Endothelial cell (in vitro differentiated cells): ENCODE results near the gene CAPN12. TPM values are rescaled to one million over a fixed set of nuclear protein-coding genes. Genes with fewer than 3 reads are reported as not detected.

Experiments
- DNase-seq: peaks from one replicate; pipeline ENCODE4 v3.0.0; 2021; ENCODE audit warnings: low spot score
- H3K27ac Mint-ChIP-seq: one replicate; pipeline ENCODE4 v1.8.0; 2021; ENCODE audit warnings: mixed read lengths, inconsistent platforms; ENCODE audit not compliant: unreplicated experiment
- H3K27me3 Mint-ChIP-seq: one replicate; pipeline ENCODE4 v1.8.0; 2021; ENCODE audit warnings: mild to moderate bottlenecking, moderate library complexity, mixed read lengths, inconsistent platforms; ENCODE audit not compliant: unreplicated experiment
- H3K36me3 Mint-ChIP-seq: one replicate; pipeline ENCODE4 v1.8.0; 2021; ENCODE audit warnings: mild to moderate bottlenecking, low read depth, mixed read lengths, inconsistent platforms; ENCODE audit not compliant: unreplicated experiment
- H3K4me1 Mint-ChIP-seq: one replicate; pipeline ENCODE4 v1.8.0; 2021; ENCODE audit warnings: mild to moderate bottlenecking, mixed read lengths, inconsistent platforms; ENCODE audit not compliant: unreplicated experiment
- H3K4me3 Mint-ChIP-seq: one replicate; pipeline ENCODE4 v1.8.0; 2021; ENCODE audit warnings: mild to moderate bottlenecking, mixed read lengths, inconsistent platforms; ENCODE audit not compliant: unreplicated experiment
- H3K9me3 Mint-ChIP-seq: one replicate; pipeline ENCODE4 v1.8.0; 2021; ENCODE audit warnings: mixed read lengths, inconsistent platforms; ENCODE audit not compliant: unreplicated experiment
- CTCF ChIP-seq: fragments of 200-600 bp; sonication (generic); IDR thresholded peaks from one replicate; pipeline ENCODE4 v1.5.0; 2021; ENCODE audit warnings: antibody characterized with exemption; ENCODE audit not compliant: unreplicated experiment
- total RNA-seq: library from RNA; stranded (reverse); fragmentation: NEBNext Ultra II Directional; extraction: Animal tissue kit (Norgen Biotek cat#: 25700); gene quantifications from one replicate; pipeline ENCODE4 v1.2.1, GENCODE V29; 2021; ENCODE audit not compliant: unreplicated experiment

Gene CAPN12
- total RNA-seq, 1 donor from 2014 or later: 2.9 TPM

DNA sequence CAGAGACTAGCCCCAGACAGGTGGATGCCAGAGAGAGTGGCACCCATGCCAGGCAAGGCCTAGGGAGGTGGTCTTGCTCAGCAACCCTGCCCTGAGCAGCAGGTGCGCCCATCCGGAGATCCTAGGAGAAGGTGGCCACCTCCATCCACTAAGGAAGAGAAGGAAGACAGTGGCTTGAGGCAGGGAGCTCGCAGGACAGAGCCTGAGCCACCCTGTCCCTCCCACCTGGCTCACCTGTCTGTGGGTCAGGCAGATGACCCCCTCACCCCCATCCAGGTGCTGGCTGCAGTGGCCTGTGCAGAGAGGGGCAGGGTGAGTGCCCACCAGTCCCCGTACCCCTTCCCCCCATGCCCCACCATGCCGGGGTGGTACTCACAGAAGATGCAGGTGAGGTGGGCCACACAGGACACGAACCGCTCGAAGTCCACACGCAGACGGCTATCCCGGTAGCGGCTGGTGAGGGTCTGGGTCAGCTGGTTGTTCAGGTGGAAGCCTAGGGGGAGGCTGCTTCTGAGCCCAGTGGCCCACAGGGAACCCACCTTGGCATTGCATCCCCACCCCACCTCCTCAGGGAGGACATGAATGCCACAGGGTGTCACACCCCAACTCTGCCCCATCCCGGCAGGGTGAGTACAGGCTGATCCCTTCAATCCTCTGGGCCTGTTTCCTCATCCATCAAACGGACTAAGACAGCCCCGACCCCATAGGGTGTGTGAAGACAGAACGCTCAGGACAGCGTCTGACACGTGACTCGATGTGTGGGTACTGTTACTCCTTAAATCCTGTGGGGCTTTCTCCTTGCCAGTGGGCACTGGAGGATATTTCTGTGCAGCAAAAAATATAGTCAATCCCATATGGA lies 13.3 kb downstream of the CAPN12 start:
- Mint-ChIP-seq H3K9me3 (no peaks in the 10 kb centered on the region), H3K27ac (peak overlapping the region; percentile 63), H3K4me1 (peaks cover 6% of the 10 kb centered on the region), H3K27me3 (peaks cover 40% of the 10 kb centered on the region), H3K36me3 (peaks cover 36% of the 10 kb centered on the region), H3K4me3 (peak overlapping the region; percentile 69)
- TF ChIP-seq CTCF: no peak
- no peak for DNase-seq

DNA sequence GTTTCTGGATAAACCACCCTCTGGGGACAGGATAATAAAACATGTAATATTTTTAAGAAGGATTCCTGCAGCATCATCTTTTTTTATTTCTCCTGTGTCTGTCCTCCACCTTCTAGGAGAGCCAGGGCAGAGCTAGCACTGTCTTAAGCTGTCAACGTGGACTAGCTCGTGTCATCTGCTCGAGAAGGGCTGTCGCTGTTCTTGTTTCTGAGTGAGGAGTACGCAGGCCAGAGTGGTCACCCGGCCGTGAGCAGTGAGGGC lies 13.9 kb downstream of the CAPN12 start:
- Mint-ChIP-seq H3K9me3 (no peaks in the 10 kb centered on the region), H3K4me1 (peaks cover 6% of the 10 kb centered on the region), H3K4me3 (peak overlapping the region; percentile 62), H3K36me3 (peaks cover 38% of the 10 kb centered on the region), H3K27me3 (peaks cover 40% of the 10 kb centered on the region), H3K27ac (peak overlapping the region; percentile 63)
- DNase-seq: no peak
- TF ChIP-seq CTCF: no peak

GRCh38 chr19:38729653-38730469 lies 14.4 kb downstream of the CAPN12 start:
- Mint-ChIP-seq H3K4me1 (peaks cover 6% of the 10 kb centered on the region), H3K4me3 (peak overlapping the region; percentile 62), H3K36me3 (peaks cover 40% of the 10 kb centered on the region), H3K27ac (peak overlapping the region; percentile 36), H3K9me3 (no peaks in the 10 kb centered on the region), H3K27me3 (peaks cover 40% of the 10 kb centered on the region)
- TF ChIP-seq CTCF: peak; percentile 79
- peak; percentile 89 for DNase-seq

GRCh38 chr19:38728752-38729541 lies 15.3 kb downstream of the CAPN12 start:
- DNase-seq: no peak
- H3K4me1 Mint-ChIP-seq: peaks cover 3% of the 10 kb centered on the region
- H3K9me3 Mint-ChIP-seq: no peaks in the 10 kb centered on the region
- peaks cover 40% of the 10 kb centered on the region for H3K27me3 Mint-ChIP-seq
- H3K27ac Mint-ChIP-seq: no peak overlapping the region
- no peak for TF ChIP-seq CTCF
- H3K36me3 Mint-ChIP-seq: peaks cover 41% of the 10 kb centered on the region
- H3K4me3 Mint-ChIP-seq: no peak overlapping the region
